GM18867 (cell line): Measurements from ENCODE around the gene DEDD.

Experiments
- ATAC-seq: cut with Tn5 transposase; IDR thresholded peaks from one replicate; pipeline ENCODE4 v1.9.1; 2021; ENCODE audit warnings: mild to moderate bottlenecking, moderate library complexity; ENCODE audit not compliant: unreplicated experiment

The DEDD gene, protein sequence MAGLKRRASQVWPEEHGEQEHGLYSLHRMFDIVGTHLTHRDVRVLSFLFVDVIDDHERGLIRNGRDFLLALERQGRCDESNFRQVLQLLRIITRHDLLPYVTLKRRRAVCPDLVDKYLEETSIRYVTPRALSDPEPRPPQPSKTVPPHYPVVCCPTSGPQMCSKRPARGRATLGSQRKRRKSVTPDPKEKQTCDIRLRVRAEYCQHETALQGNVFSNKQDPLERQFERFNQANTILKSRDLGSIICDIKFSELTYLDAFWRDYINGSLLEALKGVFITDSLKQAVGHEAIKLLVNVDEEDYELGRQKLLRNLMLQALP

DNA sequence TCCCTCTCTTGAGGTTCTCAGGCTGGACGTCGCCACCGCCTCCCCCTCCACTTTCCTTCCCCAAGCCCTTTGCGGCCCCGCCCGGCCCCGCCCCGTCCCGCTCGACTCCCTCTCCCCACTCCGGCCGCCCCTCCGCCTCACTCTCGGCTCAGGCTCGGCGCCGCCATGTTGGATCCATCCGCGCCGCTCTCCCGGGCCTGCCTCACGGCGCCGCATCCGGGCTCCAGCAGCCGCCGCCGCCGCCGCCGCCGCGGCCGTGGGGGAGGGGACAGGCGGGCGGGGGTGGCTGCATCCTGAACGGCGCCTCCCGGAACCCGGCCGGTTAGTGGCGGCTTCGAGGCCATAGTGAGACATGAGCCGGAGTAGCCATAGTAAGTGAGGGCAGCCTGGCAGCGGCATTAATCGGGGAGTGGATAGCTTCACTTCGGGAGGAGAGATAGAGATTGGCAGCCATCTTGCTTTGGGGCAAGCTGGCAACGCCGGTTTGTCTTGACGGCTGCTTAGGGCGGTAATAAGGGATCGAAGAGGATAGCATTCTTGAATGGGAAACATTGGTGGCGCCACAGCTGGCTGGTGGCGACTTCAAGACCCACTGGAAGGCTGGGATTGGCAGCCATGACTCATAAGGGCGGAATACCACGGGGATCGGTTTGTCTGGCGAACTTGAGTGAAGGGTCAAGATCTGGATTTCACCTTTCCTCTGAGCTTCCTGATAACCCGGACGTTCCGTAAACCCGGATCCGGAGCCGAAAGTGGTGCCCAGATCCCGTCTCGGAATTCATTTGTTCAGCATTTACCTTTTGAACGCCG lies at the start of gene DEDD:
DEDD (minus strand) TSS at position 258 of the 810 bp plus-strand sequence. CDS start 8,205 bp downstream, outside the sequence.
- peak; percentile 93 for ATAC-seq

DNA sequence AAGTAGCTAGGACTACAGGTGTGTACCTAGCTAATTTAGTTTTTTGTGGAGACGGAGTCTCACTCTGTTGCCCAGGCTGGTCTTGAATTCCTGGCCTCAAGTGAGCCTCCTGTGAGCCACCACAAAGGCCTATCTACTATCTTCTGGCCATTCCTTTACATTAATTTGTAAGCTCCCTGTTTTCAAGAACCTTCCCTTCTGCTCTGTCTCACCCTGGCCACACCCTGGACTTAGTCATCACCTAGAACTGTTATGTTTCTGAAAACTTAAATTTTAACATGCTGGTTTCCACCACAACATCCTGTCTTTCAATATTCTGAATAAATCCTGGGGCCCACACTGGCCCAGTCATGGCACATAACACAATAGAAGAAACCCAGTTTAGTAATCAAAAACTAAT lies 49.7 kb upstream of the DEDD start:
- peak; percentile 39 for ATAC-seq

DNA sequence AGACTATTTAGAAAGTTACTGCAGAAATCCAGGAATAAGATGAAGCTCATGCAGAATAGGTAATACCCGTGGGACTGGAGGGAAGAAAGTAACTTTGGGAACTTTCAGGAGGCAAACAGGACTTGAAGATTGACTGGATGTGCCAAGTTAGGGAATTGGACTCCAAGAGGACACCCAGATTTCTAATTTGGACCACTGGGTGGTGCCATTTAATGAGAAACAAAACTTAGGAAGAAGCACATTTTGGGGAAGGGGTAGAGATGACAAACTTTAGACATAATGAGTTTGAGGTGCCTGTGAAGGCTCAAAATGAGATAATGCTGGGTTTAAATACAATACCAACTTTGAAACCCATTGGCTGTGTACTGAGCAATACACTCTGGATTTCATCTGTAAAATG lies 48.2 kb upstream of the DEDD start:
- ATAC-seq = no peak

DNA sequence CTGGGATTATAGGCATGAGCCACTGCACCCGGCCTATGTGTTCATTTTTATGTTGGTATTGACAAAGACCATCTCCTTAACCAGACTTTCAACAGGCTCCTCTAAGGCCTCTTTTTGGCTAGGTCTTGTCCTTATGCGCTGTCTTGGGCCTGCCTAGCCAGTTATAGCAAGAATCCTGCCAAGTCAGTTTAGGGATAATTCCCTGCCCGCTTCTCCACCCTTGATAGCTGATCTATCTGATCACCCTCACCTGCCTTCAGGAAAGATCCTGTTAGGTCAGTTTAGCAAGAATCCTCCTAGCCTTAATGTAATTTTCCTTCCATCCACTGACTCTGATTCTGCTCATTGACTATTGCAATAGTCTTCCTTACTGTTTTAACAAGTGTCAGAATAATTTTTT lies 47.2 kb upstream of the DEDD start:
- no peak for ATAC-seq

GRCh38 chr1:161177936-161178244 lies 45.4 kb upstream of the DEDD start:
- no peak for ATAC-seq

- ATAC-seq = peak; percentile 79
Measured at GRCh38 chr1:161177112-161177935, 44.9 kb upstream of the DEDD start, which contains the start of gene B4GALT3. Gene B4GALT3, minus strand, starts transcription at chr1:161177507. Its CDS starts 1,447 bp downstream, at chr1:161176060.

- no peak for ATAC-seq
Measured at GRCh38 chr1:161176468-161177111, 44.1 kb upstream of the DEDD start.

DNA sequence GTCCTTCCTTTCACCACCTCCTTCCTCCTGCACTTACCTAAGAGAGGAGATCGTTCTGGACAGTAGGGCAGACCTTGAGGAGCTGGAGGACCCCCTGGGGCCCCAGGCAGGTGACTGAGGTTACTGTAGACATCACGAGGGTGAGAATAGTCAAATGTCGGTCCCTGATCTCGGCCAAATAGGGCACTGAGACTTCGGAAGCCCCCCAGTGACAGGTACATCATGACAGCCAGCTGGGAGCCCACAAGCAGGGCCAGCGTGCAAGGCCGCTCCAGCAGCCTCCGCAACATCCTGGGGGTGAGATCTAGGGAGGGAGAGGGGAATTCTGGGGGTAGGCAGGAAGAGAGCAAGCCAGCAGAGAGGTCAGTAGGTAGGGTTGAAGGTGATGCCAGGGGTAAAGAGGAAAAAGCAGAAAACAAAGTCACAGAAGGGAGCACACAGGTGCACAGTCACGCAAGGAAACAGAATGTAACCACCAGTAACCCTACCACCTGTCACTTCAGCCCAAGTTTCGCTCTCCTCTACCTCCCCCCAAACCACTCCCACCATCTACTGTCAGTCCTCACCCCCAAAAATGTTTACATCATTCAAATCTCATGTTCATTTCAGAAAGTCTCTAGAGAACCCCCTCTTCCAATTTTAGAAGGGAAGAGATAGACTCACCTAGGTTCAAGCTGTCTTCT lies 43.4 kb upstream of the DEDD start:
- peak; percentile 29 for ATAC-seq

DNA sequence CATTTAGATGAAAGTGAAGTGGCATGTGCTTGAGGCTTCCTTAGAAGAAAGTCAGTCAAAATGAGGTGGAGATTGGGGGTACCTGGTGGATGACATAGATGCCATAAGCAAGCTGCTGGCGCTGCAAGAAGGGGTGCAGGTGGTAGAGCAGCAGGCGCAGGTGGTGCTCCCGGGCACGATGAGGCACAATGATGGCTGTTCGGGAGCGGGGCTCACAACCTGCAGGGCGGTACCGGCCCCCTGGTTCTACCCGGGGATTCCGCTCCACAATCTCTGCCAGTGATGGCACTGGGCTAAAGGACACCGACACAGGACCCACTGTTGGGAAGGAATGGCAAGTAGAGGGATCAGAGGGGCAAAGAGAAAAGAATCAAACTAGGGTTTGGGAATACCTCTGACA lies 42.4 kb upstream of the DEDD start:
- ATAC-seq = no peak

GRCh38 chr1:161173711-161174110 lies 41.2 kb upstream of the DEDD start:
- ATAC-seq = no peak

GRCh38 chr1:161172776-161173376 lies 40.4 kb upstream of the DEDD start:
- no peak for ATAC-seq

- no peak for ATAC-seq
Measured at GRCh38 chr1:161172349-161172748, 39.9 kb upstream of the DEDD start.

DNA sequence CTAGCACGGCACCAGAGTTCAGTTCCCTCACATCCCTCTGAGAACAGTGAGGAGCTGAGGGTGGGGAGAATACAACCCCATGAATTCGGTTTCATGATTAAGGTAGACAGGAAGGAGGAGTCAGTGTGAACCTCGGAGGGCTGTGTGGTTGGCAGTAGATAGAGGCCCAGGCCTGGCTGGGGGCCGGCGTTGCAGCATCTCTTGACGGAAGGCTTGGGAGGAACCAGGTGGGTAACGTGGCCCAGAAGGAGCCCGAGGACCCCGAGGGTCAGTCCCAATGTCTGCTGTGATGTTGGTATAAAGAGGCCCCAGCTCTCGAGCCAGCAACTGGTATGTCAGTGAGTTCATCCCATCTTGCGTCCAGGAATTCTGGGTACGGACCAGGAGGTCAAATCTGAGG lies 39.2 kb upstream of the DEDD start:
- no peak for ATAC-seq

DNA sequence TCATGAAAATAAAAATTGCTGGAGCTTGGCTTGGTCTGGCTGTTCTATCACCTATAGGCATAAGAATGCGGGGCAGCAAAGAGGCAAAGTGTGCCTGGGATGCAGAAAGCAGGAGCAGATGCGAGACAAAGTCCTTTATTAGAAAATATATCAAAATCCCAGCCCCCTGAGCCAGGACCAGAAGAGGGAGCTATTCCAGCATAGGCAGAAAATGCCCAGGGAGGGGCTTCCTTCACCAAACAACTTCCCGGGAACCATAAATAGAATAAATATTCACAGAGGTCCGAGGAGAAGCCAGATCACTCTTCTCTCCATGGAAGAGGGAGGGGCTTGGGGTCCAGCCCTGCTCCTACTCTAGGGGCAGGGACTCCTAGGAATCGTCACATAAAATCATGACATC lies 38.7 kb upstream of the DEDD start:
- ATAC-seq = no peak

DNA sequence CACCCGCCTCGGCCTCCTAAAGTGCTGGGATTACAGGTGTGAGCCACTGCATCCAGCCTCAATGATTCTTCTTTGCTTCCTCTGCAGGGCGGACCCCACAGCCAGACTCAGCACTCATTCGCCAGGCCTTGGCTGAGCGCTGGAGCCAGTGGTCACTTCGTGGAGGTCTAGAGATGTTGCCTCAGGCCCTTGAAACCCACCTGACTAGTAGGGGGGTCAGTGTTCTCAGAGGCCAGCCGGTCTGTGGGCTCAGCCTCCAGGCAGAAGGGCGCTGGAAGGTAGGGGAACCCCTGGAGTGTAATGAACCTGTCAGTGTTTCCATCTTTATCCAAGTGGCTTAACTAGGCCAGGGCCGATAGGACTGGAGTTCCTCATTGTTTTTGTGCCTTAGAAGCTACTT lies 36.4 kb upstream of the DEDD start:
- ATAC-seq = no peak

GRCh38 chr1:161166669-161167548 lies 34.4 kb upstream of the DEDD start:
- no peak for ATAC-seq

DNA sequence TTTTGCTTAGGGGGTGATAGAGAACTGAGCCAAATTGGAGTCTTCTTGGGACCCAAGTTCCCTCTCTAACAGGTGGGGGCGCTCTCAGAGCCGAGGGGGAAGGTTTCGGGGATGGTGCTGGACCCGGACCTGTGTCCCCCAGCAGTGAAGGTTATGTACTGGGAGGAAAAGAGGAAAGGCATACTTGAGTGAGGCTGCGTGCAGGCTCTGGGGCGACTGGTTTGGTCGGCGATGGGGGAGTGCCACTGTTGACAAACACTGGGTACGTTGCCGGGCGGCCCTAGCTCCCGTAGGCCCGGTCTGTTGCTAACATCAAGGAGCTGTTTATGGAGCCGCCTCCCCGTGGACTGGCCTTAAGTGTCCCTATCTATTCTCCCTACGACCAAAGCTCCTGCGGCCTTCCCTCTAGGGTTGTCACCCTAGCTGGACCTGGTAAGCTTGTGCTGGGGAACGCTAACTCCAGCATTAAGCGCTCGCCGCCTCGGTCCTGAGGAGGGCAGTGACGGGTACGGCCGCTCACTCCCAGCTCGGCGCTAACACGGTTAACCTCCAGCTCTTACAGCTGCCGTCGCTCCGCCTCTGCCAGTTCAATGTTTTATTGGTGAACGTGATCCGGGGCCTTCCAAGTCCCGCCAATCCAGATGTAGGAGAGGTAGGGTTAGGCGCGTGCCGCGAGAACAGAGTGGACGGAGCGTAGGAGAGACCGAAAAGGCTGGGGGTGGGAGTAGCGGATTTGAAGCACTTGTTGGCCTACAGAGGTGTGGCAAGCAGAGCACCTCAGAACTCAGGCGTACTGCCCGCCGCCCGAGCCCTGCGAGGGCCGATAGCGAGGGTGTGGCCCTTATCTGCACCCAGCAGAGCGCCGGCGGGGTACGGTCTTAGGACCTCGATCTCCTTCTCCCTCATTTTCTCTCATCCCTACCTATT lies 33.5 kb upstream of the DEDD start, which contains the start of gene PPOX:
PPOX (plus strand) TSS at position 685 of the 927 bp plus-strand sequence. CDS start 422 bp downstream, outside the sequence.
- ATAC-seq = peak; percentile 88
